Stimulated activated CD4-positive, alpha-beta T cell treated with anti-CD3 and anti-CD28 coated beads, TNF-alpha, amount 100 ng/mL, for 48 hours (primary cell): ENCODE data around the gene PSORS1C1.
"Not testable (repeated sequence)": the region's sequence is repeated elsewhere in the genome, so short reads cannot be mapped to it uniquely, and the experiment has no call there.

Experiments
- DNase-seq, 3 donors: peaks; one replicate each; pipeline ENCODE4 v3.0.0-alpha.2; 2020; ENCODE audit warnings: low read depth in 3 of 3

Gene PSORS1C1

DNA sequence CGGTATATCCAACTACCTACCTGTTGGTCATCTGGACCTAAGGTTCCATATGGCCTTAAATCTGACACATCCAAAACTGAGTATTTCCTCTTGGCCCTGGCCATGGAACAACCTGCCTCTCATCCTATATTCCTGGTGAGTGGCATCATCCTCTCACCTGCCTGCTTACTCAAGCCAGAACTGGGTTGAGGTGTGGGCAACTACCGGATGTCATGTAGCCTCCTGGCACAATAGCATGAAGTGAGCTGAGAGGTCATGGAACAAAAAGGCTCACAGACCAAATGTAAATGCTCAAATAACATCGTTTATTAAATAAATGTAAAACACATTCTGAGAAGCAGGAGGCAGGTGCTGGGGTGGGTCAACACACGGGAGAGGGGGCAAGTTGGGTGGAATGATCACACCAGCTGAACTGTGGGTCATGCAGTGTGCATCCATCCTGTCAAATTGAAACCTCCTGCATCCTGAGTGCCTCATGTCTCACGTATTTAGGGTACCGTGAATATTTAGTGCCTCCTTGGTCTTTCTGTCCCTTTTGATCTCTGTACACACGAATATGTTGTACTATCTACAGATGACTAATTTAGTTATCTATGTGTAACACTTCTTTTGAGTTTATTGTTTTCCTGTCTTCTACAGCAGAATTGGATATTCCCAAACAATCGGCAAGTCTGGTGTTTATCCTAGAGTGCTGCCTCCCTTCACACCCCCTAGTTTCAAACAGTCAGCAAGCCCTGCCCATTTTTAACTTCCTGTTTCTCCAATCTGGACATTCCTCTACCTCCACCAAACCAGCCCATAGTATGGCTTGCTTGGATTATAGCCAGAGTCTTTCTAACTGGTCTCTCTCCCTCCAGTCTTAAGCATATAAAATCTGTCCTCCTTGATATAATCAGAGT is 63.8 kb downstream of the PSORS1C1 start:
- DNase-seq: no peak

DNA sequence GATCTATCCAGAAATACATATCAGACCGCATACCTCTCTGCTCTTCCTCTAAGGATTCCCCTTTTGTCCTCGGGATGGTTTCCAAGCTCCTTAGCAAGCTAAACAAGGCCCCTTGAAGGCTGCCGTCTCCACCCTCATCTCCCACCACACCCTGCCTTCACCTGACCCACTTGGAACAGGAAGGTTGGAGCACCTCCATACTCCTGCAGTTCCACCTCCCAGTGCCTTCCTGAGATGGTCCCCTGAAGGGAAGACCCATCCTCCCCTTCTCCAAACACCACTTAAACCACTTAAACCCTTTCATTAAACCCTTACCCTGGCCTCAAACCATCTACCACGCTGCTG is 64.4 kb downstream of the PSORS1C1 start:
- no peak for DNase-seq

DNA sequence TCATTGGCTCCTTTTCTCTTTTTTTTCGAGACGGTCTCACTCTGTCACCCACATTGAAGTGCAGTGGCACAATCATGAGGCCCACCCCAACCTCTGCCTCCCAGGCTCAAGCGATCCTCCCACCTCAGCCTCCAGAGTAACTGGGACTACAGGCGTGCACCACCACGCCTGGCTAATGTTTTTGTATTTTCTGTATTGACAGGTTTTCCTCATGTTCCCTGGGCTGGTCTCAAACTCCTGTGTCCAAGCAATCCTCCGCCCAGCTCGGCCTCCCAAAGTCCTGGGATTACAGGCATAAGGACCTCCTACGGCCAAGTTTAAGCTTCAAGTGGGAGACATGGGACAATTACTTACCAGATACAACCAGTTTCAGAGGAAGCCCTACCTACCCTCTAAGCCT is 65.3 kb downstream of the PSORS1C1 start:
- DNase-seq: no peak

DNA sequence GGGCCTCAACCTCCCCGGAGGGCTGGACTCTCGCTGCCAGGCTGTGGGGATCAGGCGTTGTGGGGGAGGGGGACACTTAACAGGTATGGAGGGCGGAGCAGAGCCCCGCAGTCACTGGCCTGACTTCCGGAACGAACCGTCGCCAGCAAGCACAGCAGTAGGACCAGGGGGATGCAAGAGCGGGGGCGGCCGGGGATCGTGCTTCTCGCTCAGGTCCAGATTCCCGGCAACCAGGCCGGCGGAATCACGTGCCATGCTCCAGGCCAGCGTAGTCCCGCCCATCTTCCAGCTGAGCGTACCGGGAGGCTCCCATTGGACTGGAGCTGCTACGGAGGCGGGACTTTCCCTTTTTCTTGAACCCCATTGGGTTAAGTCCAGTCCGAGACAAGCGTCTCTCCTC is 65.9 kb downstream of the PSORS1C1 start:
- DNase-seq: peak in 2 of 3 donors; percentile 32 to 62

DNA sequence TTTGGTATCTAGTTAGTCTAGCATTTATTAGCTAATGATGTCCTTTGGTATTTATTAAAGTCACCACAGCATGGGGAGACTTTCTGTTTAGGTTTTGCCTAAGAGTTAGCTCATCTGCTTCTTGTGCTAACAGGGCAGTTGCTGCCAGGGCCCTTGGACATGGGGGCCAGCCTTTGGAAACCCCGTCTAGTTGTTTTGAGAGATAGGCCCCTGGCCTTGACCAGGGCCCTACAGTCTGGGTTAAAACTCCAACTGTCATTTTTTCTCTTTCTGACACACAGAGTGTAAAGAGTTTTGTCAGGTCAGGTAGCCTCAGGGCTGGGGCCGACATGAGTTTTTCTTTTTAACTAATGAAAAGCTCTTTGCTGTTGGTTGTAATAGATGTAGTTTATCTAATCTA is 68.7 kb downstream of the PSORS1C1 start:
- DNase-seq: not testable (repeated sequence)

DNA sequence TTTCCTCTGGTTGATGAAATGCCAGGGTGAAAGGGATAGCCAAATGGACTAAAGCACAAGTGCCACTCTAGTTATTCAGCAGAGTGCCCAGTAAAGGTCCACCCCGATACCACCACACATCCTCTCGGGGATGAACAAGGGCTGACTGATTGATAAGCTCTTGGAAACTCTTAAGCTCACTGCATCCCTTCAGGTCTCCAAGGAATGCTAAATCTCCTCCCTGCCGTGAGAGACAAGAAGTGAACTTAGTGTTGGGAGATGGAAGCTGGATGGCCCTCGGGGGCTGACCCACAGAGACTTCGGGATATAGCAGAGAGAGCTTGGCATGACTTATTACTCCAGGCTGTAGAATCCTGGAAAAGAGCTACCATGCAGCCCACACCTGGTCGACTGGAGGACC is 69.3 kb downstream of the PSORS1C1 start:
- not testable (repeated sequence) for DNase-seq

DNA sequence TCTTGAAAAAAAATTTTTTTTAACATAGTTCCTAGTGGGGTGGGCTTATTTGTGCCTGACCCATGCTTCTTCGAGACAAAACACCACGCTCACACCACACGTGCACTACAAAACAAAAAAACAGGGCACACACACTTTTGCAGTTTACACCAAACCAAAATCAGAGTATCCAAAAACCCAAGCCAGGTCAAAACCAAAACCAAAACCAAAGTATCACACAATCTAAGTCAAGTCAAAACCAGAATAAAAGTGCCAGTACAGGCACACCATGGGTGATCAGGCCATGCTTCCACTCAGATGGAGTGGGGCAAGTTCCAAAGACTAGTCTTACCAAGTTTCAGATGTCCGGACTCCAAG is 71.1 kb downstream of the PSORS1C1 start:
- not testable (repeated sequence) for DNase-seq

DNA sequence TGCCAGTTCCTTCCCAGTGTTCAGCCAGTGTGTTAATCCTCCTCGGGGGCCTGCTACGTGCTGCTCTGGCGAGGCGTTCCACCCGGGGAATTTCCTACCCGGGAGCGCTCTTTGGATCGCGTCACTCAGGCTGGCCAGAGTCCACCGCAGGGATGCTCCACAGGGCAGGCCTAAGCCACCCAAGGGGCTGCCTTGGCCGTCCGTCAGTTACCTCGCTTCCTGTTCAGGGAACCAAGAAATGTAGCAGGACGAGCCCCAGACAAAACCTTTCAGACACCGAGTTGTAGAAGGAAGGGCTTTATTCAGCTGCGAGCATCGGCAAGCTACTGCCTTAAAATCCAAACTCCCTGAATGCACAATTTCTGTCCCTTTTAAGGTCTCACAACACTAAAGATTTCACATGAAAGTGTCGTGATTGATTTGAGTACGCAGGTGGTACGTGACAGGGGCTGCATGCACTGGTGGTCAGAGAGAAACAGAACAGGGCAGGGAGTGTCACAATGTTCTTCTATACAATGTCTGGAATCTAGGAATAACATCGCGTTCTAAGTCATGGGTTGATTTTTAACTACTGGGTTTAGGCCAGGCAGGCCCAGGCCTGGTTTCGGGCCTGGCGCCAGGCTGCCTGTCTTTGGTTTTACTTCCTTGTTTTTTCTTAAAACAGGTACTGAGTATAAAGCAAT is 71.6 kb downstream of the PSORS1C1 start:
- no peak for DNase-seq

DNA sequence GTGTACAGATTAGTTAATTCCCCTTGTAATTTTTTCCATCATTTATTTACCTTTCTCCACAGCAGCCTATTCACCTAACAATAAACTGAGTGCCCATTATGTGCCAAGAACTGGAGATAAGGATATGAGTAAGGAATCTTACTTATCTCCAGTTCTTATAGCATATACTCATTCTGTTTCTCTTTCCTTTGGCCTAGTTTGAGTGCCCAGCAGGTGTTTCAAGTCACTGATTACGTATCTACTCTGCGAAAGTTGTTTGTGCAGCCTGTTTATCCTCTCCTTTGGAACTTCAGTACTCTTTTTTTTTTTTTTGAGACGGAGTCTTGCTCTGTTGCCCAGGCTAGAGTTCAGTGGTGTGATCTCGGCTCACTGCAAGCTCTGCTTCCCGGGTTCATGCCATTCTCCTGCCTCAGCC is 73.2 kb downstream of the PSORS1C1 start:
- DNase-seq: no peak

DNA sequence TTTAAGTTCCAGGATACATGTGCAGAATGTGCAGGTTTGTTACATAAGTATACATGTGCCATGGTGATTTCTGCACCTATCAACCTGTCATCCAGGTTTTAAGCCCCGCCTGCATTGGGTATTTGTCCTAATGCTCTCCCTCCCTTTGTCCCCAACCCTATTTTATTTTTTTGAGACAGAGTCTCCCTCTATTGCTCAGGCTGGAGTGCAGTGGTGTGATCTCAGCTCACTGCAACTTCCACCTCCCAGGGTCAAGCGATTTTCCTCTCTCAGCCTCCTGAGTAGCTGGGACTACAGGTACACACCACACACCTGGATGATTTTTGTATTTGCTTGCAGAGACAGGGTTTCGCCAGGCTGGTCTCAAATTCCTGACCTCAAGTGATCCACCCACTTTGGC is 74.6 kb downstream of the PSORS1C1 start:
- not testable (repeated sequence) for DNase-seq
